NCI-H1092 (cell line): ENCODE data around the gene CFDP1.
A peak's percentile ranks its signal among the peaks of the same experiment; 100 is the strongest.

Experiments
- DNase-seq: peaks from one replicate; lab custom pipeline; 2025; lab: John Stamatoyannopoulos, UW

CFDP1 gene

DNA sequence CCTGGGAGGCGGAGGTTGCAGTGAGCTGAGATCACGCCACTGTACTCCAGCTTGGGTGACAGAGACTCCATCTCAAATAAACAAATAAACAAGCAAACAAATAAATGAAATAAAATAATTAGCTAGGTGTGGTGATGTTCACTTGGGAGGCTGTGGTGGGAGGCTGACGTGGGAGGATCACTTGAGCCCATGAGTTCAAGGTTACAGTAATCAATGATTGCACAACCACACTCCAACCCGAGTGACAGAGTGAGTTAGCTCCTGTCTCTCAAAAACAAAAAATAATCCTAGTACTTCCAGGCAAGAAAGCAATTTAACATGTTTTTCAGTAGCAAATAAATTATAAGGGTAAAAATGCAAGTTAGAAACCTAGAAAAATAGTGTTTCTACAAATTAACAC is 26.4 kb downstream of the CFDP1 start:
- no peak for DNase-seq

DNA sequence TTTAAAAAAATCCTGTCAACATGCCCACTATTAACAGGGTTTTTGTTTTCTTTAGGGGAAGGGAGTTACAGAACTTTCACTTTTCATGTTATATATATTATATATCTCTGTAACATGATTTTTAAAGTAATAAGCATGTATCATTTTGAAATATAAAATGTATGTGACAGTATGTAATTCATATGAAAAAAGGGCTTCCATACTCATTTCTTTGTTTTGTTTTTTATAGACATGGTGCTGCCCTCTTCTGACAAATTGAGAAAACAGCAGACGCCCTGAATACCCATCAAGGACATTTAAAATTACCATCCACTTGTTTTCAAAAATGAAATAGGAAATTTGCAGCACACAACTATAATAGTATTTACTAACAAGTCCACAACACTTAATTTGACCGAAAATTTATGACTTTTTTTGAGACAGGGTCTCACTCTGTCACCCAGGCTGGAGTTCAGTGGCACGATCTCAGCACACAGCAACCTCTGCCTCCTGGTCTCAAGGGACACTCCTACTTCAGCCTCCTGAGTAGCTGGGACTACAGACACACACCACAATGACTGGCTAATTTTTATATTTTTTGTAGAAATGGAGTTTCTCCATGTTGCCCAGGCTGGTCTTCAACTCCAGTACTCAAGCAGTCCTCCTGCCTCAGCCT is 30.4 kb downstream of the CFDP1 start:
- DNase-seq = peak; percentile 15

GRCh38 chr16:75402159-75402820 is 31.0 kb downstream of the CFDP1 start:
- no peak for DNase-seq

GRCh38 chr16:75401691-75402090 is 31.6 kb downstream of the CFDP1 start:
- no peak for DNase-seq

DNA sequence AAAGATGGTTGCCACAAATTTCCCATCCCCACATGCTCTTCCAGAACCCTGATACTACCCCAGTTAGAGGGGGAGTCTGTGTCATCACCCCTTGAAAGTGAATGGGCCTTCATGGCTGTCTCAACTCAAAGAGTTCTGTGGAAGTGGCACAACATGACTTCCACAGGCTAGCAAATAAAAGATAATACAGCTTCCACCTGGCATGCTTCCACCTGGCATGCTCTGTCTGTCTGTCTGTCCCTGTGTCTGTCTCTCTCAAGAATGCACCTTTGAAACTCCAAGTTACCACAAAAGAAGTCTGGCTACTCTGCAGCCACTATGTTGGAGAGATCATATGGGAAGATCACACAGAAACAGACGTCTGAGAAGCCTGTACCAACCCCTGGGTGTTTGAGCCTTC is 35.0 kb downstream of the CFDP1 start:
- no peak for DNase-seq

DNA sequence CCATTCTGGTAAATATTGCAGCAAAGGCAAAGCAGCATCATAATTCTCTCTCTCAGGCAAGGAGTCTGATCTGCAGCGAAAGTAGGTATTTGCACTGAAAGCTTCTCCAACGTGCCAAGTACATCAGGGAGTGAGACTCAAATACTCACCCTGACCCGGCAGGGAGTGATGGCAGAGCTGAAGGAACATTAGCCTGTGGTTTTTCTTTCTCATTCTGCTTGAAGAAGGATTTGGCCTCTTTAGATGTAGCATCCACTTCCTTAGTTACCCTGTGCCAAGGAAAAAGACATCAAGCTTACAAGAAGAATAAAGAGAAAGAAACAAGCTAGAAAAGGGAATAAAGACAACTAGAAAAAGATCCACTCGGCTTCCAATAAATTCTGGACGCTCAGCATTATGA is 38.4 kb downstream of the CFDP1 start:
- no peak for DNase-seq

- DNase-seq = no peak
Observed at GRCh38 chr16:75392906-75393305, 40.4 kb downstream of the CFDP1 start.

- no peak for DNase-seq
Observed at GRCh38 chr16:75390926-75391653, 42.2 kb downstream of the CFDP1 start.

- no peak for DNase-seq
Observed at GRCh38 chr16:75389096-75389690, 44.1 kb downstream of the CFDP1 start.

- DNase-seq = no peak
Observed at GRCh38 chr16:75387951-75388350, 45.4 kb downstream of the CFDP1 start.

DNA sequence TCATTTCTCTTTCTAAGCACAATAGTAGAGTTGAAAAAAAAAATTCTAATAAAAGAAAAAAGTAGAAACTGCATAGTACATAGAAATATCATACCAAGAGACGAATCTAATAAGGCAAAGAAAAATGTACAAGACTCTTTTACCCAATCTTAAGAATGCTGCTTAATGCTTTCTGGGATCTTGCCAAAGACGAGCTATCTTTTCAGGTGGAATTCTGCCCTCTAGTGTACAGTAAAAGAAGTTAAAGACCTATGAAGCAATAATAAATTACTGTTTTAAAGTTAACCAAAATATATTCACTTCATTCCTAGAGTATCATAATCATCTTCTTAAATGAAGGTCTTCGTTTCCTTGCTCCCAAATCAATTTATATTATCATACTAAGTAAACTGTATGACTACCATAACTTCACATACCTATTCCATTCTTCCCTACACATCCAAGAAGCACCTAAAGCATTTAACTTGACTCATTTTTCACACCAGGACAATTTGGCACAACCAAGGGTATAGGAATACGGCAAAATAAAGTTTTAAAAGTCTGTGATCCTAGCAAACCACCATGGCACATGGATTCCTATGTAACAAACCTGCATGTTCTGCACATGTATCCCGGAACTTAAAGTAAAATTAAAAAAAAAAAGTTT is 47.7 kb downstream of the CFDP1 start:
- peak; percentile 47 for DNase-seq

DNA sequence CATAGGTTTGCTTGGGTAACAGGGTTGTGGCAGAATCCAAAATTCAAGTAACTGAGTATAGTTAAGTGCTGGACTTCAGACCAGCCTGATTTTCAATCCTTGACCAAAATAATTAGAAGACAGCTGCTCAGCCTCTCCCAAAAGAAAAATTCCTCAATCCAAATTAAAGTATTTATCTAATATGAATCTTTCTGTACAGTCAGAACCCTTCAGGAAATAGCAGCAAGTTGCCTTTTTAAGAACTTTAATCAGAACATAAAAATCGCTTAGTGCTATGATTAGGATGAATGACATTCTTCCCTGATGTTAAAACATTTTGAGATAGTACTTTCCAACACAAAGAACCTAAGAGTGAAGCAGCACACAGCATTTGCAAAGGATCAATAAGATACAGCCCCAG is 50.2 kb downstream of the CFDP1 start:
- no peak for DNase-seq

GRCh38 chr16:75382611-75383010 is 50.7 kb downstream of the CFDP1 start:
- DNase-seq = no peak

DNA sequence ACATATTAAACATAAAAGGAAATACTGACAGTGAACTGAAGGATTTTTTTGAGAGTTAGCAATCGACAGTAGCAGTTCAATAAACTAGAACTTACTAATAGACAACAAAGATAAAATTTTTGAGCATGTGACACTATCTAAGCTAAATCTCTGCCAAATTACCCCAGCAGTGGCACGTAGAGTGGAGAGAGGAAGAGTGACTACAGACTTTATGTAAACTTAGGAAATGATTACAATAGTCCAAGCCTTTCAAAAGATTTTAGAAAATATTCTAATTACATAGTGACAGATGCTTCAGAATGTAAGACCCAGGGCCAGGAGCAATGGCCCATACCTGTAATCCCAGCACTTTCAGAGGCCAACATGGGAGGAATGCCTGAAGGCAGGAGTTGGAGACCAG is 52.4 kb downstream of the CFDP1 start:
- no peak for DNase-seq

DNA sequence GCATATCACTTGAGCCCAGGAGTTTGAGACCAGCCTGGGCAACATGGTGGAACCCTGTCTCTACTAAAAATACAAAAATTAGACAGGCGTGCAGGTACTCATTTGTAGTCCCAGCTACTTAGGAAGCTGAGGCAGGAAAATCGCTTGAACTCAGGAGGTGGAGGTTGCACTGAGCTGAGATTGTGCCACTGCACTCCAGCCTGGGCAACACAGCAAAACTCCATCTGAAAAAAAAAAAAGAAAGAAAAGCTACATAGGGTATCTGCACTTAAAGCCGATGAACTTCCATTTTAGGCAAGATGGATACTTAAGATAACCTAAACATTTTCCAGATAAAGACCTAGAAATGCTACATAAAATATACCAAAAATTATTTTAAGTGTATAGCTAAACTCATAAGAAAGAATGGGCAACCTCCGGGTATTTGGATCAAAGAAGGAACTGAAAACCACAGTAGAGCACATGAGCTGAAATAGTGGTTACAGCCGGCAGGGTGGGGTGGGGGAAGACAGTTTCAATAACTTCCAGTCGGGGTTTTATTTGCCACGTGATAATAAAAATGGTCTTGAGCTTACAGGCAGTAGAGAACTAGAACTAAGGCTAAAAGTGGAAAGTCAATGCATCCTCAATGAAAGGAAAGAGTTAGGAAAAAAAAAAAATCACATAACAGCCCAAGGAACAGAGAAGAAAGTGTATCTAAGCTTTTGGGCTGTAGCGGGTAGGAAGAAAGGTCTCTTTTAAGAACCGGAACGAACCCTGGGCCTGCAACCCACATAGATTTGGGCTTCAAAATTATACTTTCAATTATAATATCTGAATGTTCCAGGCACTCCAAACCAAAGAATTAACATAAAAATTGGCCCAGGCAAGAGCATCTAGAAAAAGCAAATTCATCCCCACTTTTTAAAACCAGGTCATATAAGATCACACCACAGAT is 53.1 kb downstream of the CFDP1 start:
- no peak for DNase-seq

- no peak for DNase-seq
Observed at GRCh38 chr16:75379339-75379738, 54.0 kb downstream of the CFDP1 start.

DNA sequence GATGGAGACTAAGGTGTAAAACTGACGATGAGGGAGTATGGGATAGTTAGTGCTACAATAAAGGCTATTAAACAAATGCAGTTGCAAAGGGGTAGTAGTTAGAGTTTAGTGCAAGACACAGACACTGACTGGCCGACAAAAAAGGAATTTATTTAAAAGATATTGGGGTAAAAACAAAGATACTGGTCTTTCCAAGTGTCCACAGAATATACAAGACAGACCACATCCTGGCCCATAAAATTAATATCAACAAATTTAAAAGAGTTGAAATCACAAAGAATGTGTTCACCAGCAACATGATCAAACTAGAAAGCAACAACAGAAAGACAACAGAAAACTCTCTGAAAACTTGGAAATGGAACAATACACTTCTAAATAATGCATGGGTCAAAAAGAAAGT is 54.7 kb downstream of the CFDP1 start:
- no peak for DNase-seq

GRCh38 chr16:75377729-75378386 is 55.4 kb downstream of the CFDP1 start:
- DNase-seq = no peak

DNA sequence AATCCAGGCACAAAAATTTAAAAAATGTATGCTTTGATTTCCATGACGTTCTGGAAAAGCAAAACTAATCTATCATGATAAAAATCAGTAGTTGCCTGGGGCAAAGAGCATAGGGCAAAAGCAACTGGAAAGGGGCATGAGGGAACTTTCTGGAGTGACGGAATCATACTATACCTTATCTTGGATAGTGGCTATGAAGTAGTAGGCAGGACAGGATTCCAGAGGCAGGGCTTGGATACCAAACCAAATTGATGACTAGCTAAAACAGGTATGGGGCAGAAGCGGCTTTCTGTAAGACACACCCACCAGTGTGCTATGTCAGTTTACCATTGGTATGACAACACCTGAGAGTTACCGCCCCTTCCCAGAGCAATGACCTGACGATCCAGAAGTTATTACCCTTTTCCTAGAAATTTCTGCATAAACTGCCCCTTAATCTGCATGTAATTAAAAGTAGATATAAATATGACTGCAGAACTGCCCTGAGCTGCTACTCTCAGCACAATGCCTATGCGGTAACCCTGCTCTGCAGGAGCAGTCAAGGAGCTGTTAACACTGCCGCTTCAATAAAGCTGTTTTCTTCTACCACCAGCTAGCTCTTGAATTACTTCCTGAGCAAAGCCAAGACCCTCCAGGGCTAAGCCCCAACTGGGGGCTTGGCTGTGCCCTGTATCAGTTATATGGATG is 56.7 kb downstream of the CFDP1 start:
- DNase-seq = no peak

GRCh38 chr16:75374388-75374787 is 58.9 kb downstream of the CFDP1 start:
- no peak for DNase-seq
